PC-3 (cell line): ENCODE data around the gene FOLR2.

Experiments used
- CTCF ChIP-seq: fragments of 300-600 bp; sonication (generic); conservative IDR thresholded peaks from 2 replicates; pipeline ENCODE4 v1.5.1; 2017; ENCODE audit warnings: antibody characterized with exemption, low read depth, mild to moderate bottlenecking, low read length
- EZH2 ChIP-seq: fragments of 300-600 bp; sonication (generic); IDR thresholded peaks from one replicate; pipeline ENCODE4 v1.6.1; 2017; ENCODE audit warnings: antibody characterized with exemption, mild to moderate bottlenecking, low read length; ENCODE audit not compliant: unreplicated experiment

- TF ChIP-seq EZH2 = no peak
- TF ChIP-seq CTCF = no peak
Observed at GRCh38 chr11:72236083-72236697, 19.6 kb downstream of the FOLR2 start.
